SK-N-MC (cell line): ENCODE measurements around the gene CARTPT.

Experiments used
- EZH2 ChIP-seq: fragments of 200-600 bp; sonication (generic); IDR thresholded peaks from one replicate; pipeline ENCODE4 v1.6.1; 2017; ENCODE audit warnings: antibody characterized with exemption
- FOXP2 ChIP-seq: optimal IDR thresholded peaks from 2 replicates; pipeline ENCODE3; 2011; ENCODE audit warnings: mild to moderate bottlenecking, moderate library complexity; ENCODE audit not compliant: insufficient read depth; ENCODE audit errors: extremely low read length, control extremely low read depth
- POLR2AphosphoS5 ChIP-seq: IDR thresholded peaks from 2 replicates; pipeline ENCODE4 v1.6.1; 2012; ENCODE audit warnings: mild to moderate bottlenecking, low read depth, low read length, borderline replicate concordance

GRCh38 chr5:71701407-71701806, 17.7 kb upstream of the CARTPT start:
- no peak for TF ChIP-seq EZH2
- TF ChIP-seq FOXP2: no peak
- no peak for TF ChIP-seq POLR2AphosphoS5
